Frontal cortex (tissue), 4 donors: ENCODE measurements around the gene SUPT6H. TPM values are rescaled to one million over a fixed set of nuclear protein-coding genes. Genes with fewer than 3 reads are reported as not detected.
A peak's percentile ranks its signal among the peaks of the same experiment; 100 is the strongest.
"Not testable (repeated sequence)": the region's sequence is repeated elsewhere in the genome, so short reads cannot be mapped to it uniquely, and the experiment has no call there.

Source experiments
- DNase-seq, 2 donors: peaks; one replicate each; pipeline ENCODE4 v3.0.0; 2012; ENCODE audit warnings: low spot score in 2 of 2
- FAIRE-seq: peaks from 2 replicates; lab custom pipeline; 2012; peaks lifted over from hg19 to GRCh38; lab: Jason Lieb, UNC
- total RNA-seq: library from RNA; depleted of rRNA; stranded (reverse); fragments of >200 nt; gene quantifications from one replicate; pipeline ENCODE4 v1.2.3, GENCODE V29; 2014
- donor health status: control.
- donor health status: control.
- donor health status: control.

The SUPT6H gene
- total RNA-seq, 1 donor from 2014 or later, result 28.9 TPM

- no peak for FAIRE-seq
- no peak for DNase-seq
These were observed 15.8 kb upstream of the SUPT6H start for GRCh38 chr17:28646039-28646754.

- no peak for FAIRE-seq
- DNase-seq, result no peak
These were observed 13.3 kb upstream of the SUPT6H start for GRCh38 chr17:28648698-28649097.

DNA sequence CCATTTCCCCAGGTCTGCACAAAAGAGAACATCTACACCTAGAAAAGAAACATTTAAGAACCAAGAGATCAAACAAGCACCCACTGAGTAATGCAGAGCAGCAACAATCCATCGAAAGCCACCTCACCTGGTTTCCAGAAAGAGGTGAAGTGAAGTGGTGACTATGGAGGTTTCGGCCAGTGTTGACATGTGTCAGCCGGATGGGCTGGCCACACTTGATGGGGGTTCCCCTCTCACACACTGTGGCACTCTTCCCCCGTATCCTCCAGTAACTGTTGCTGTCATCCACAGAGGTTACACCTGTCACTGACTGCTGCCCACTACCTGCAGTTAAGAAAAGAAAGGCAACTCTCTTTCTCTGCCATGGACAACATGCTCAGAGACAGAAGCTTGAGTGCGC lies 6.8 kb upstream of the SUPT6H start:
- DNase-seq, result no peak
- no peak for FAIRE-seq

DNA sequence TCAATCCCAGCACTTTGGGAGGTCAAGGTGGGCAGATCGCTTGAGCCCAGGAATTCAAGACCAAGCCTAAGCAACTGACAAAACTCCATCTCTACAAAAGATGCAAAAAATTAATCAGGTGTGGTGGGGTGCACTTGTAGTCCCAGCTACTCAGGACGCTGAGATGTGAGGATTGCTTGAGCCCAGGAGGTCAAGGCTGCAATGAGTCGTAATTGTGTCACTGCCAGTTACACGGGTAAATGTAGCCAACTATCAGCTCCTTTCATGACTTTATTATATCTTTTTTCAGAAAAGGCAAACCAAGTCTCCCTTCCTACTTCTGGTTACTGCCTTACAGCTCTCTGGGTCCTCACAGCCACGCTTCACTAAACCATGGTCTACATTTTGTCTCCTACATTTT lies 4.2 kb upstream of the SUPT6H start:
- DNase-seq (no peak), FAIRE-seq (no peak)

GRCh38 chr17:28658342-28658741 lies 3.7 kb upstream of the SUPT6H start:
- not testable (repeated sequence) for FAIRE-seq, DNase-seq

GRCh38 chr17:28658766-28659496 lies 3.1 kb upstream of the SUPT6H start:
- not testable (repeated sequence) for FAIRE-seq, DNase-seq

- DNase-seq, FAIRE-seq: not testable (repeated sequence)
These were observed 2.5 kb upstream of the SUPT6H start for GRCh38 chr17:28659497-28659881.

GRCh38 chr17:28662527-28662829 lies 473 bp downstream of the SUPT6H start:
- no peak for FAIRE-seq
- DNase-seq, result no peak

DNA sequence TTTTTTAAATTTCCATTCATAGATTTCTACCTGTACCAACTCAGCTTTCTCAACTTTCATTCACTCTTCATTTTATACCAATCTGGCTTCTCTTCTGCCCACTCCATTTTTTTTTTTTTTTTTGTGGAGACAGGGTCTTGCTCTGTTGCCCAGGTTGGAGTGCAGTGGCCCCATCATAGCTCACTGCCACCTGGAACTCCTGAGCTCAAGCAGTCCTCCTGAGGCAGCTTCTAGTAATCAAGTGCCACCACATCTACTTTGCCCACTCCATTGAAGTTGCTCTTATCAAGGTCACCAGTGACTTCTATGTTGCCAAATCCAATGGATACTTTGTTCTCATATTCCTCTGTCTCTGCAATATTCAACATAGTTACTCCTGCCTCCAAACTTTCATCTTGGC lies 1.7 kb downstream of the SUPT6H start:
- FAIRE-seq (no peak), DNase-seq (no peak)

DNA sequence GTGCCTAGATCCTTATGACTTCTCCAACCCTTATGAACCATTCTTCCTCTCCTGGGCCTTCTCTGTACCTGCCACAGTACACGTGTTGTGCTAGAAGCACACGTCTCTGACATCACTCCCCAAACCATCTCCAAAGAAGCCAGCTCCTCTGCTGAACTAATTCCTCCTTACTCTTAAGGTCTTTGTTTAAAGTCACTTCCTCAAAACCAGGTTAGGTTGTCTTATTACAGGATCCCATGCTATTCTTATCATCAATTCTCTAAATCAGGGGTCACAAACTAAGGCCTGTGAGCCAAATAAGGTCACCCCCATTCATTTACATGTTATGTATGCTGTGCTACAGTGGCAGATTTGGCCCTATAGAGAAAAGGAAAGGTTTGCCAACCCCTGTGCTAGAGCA lies 4.0 kb downstream of the SUPT6H start:
- no peak for DNase-seq
- FAIRE-seq, result no peak

DNA sequence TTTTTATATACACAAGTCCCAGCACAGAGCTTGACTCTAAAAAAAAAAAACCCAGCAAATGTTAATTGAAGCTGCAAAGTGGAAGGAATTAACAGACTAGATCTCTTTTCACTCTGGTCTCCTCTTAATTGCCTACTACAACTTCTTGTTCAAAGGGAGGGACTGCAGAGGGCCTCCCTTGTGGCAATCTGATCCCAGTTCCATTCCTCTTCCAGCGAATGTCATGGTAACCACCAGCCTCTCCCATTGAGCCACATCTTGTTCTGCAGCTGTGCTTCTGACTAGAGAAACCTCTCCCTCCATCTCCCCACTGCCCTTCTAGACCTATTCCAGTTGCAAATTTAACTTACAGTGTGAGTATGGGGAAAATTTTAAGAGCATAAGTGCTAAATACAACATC lies 5.9 kb downstream of the SUPT6H start:
- FAIRE-seq (no peak), DNase-seq (no peak)

- no peak for FAIRE-seq
- no peak for DNase-seq
These were observed 7.9 kb downstream of the SUPT6H start for GRCh38 chr17:28669918-28670317.

- no peak for DNase-seq
- FAIRE-seq, result no peak
These were observed 13.5 kb downstream of the SUPT6H start for GRCh38 chr17:28675490-28675889.

- FAIRE-seq, result no peak
- DNase-seq, result no peak
These were observed 14.0 kb downstream of the SUPT6H start for GRCh38 chr17:28675980-28676379.

DNA sequence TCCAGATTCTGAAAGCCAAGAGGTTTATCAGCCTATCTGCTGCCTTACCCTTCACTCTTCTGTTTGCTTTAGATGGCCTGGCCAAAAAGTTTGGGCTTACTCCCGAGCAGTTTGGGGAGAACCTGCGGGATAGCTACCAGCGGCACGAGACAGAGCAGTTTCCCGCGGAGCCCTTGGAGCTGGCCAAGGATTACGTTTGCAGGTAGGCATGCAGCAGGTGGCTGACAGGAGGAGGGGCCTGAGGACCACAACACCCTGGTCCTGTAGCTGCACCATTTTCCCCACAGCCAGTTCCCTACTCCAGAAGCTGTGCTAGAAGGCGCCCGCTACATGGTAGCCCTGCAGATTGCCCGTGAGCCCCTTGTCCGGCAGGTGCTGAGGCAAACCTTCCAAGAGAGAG lies 20.6 kb downstream of the SUPT6H start:
- FAIRE-seq (no peak), DNase-seq (no peak)

DNA sequence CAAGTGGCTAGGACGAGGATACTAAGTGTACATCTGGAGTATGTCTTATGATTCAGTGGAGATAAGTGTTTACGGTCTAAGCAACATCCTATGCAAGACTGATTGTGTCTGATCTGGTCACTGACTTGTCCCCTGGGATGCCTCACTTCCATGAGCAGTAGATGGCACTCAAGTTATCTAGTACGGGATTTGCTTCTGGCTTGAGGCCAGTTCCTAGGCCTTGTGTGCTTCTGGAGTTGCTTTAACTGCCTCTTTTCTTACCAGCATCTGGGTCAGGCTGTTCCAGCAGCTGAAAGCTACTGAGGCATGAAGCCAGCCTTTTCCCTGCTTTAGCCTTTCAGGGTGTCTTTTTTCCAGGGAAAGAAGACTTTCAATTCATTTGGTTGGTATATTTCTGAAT lies 23.0 kb downstream of the SUPT6H start:
- DNase-seq (peak; percentile 47 to 72), FAIRE-seq (no peak)

DNA sequence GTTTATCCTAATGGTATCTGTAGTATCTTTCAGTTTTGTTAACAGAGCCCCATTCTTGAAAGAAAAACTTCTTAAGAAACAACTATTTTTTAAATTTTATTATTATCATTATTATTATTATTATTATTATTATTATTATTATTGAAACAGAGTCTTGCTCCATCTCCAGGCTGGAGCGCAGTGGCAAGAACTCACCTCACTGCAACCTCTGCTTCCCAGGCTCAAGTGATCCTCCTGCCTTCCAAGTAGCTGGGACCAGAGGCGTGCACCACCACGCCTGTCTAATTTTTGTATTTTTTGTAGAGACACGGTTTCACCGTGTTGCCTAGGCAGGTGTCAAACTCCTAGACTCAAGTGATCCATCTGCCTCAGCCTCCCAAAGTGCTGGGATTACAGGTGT lies 23.4 kb downstream of the SUPT6H start:
- DNase-seq, result no peak
- no peak for FAIRE-seq

- FAIRE-seq (no peak), DNase-seq (no peak)
These were observed 24.3 kb downstream of the SUPT6H start for GRCh38 chr17:28686296-28686695.

DNA sequence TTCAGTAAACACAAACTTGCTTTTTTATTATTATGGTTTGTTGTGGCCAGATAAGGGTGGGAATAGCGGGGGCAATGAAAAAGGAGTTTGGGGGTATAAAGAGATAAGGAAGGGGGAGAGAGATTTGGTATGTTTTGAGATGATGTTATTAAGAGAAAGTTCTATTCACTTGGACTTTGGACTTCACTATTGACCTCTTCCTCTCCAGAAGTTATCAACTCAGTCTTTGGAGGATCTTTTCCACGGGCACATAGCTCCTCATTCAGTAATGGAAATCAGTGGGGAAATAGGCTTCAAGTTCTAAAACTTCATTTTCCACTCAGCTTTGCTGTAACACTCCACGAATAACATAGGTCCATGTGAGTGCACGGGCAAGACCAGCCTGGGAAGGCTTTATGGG lies 26.5 kb downstream of the SUPT6H start:
- FAIRE-seq, result no peak
- no peak for DNase-seq

DNA sequence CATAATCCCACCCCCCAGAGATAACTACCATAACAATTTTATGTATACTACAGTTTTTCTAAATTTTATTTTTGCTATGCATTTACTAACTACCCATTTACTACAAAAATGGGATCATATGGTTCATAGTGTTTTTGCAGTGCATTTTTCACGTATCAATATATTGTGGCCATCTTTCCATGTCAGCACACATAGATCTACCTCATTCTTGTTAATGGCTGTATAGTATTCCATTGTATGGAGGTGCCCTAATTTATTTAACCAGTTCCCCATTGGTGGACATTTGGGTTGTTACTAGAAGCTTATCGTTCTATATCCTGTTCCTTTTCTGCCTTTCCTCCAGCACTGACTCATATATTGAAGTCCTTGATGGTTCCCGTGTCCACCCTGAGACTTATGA lies 27.0 kb downstream of the SUPT6H start:
- no peak for FAIRE-seq

GRCh38 chr17:28693869-28694268 lies 31.9 kb downstream of the SUPT6H start:
- no peak for DNase-seq
- no peak for FAIRE-seq

More for the DNA sequence above, 27.0 kb downstream of the SUPT6H start:
- DNase-seq, result no peak
